Neuronal stem cell (in vitro differentiated cells): ENCODE measurements around the gene TCIRG1.

Source experiments
- DNase-seq: peaks from one replicate; pipeline ENCODE4 v3.0.0-alpha.2; 2013; ENCODE audit warnings: low spot score
- H2AFZ ChIP-seq: one replicate; pipeline ENCODE4 v1.6.1; 2013; ENCODE audit warnings: mild to moderate bottlenecking, low read length, inconsistent platforms
- H2AK5ac ChIP-seq: 2 replicates; pipeline ENCODE4 v1.6.1; 2013; ENCODE audit warnings: low read depth, mild to moderate bottlenecking, inconsistent platforms, low read length, moderate library complexity, mixed read lengths
- H2BK120ac ChIP-seq: 2 replicates; pipeline ENCODE4 v1.6.1; 2013; ENCODE audit warnings: low read depth, mild to moderate bottlenecking, inconsistent platforms, low read length, moderate library complexity, mixed read lengths
- H2BK12ac ChIP-seq: one replicate; pipeline ENCODE4 v1.6.1; 2013; ENCODE audit warnings: low read length, inconsistent platforms
- H2BK15ac ChIP-seq: 2 replicates; pipeline ENCODE4 v1.6.1; 2013; ENCODE audit warnings: mild to moderate bottlenecking, low read length, inconsistent platforms, mixed read lengths
- H2BK5ac ChIP-seq: one replicate; pipeline ENCODE4 v1.6.1; 2013; ENCODE audit warnings: inconsistent platforms, mild to moderate bottlenecking, low read length, moderate library complexity
- H3K14ac ChIP-seq: one replicate; pipeline ENCODE4 v1.6.1; 2013; ENCODE audit warnings: low read length, inconsistent platforms
- H3K18ac ChIP-seq: 2 replicates; pipeline ENCODE4 v1.6.1; 2013; ENCODE audit warnings: low read length, inconsistent platforms
- H3K23ac ChIP-seq: 2 replicates; pipeline ENCODE4 v1.6.1; 2013; ENCODE audit warnings: low read depth, mild to moderate bottlenecking, mixed read lengths, low read length, inconsistent platforms; ENCODE audit not compliant: poor library complexity
- H3K27ac ChIP-seq: replicated peaks from 3 replicates; pipeline ENCODE4 v1.5.1; 2013; ENCODE audit warnings: low read length, inconsistent platforms
- H3K27me3 ChIP-seq, 3 experiments: 2 replicates each; pipeline ENCODE4 v1.6.1; 2013; ENCODE audit warnings: low read length in 3 of 3, mild to moderate bottlenecking in 2 of 3, inconsistent platforms in 1 of 3, low read depth in 1 of 3, mixed read lengths in 1 of 3, moderate library complexity in 1 of 3; ENCODE audit not compliant: control insufficient read depth in 3 of 3, insufficient read depth in 3 of 3
- H3K36me3 ChIP-seq, 2 donors: replicated peaks in 1 of 2; 2 replicates each; pipeline ENCODE4 v1.6.1; 2013; ENCODE audit warnings: low read length in 2 of 2; ENCODE audit not compliant: control insufficient read depth in 2 of 2, insufficient read depth in 2 of 2
- H3K4ac ChIP-seq: 2 replicates; pipeline ENCODE4 v1.6.1; 2013; ENCODE audit warnings: inconsistent platforms, mild to moderate bottlenecking, low read length, moderate library complexity
- H3K4me1 ChIP-seq, 2 donors: 1 replicate in 1 of 2; 2 replicates in 1 of 2; pipeline ENCODE4 v1.6.1; 2013; ENCODE audit warnings: low read length in 2 of 2, low read depth in 1 of 2; ENCODE audit not compliant: control insufficient read depth in 2 of 2, insufficient read depth in 1 of 2
- H3K4me2 ChIP-seq: one replicate; pipeline ENCODE4 v1.6.1; 2013; ENCODE audit warnings: mild to moderate bottlenecking, low read length, inconsistent platforms; ENCODE audit not compliant: insufficient read depth, poor library complexity, severe bottlenecking
- H3K4me3 ChIP-seq, 2 donors: 2 replicates each; pipeline ENCODE4 v1.5.1; 2013; ENCODE audit warnings: low read length in 2 of 2, mild to moderate bottlenecking in 2 of 2, inconsistent platforms in 1 of 2, moderate library complexity in 1 of 2
- H3K79me1 ChIP-seq: one replicate; pipeline ENCODE4 v1.6.1; 2013; ENCODE audit warnings: low read depth, mild to moderate bottlenecking, inconsistent platforms, low read length, moderate library complexity
- H3K9ac ChIP-seq: one replicate; pipeline ENCODE4 v1.6.1; 2013; ENCODE audit warnings: mild to moderate bottlenecking, low read depth, low read length, inconsistent platforms; ENCODE audit not compliant: poor library complexity
- H3K9me3 ChIP-seq, 2 donors: replicated peaks in 1 of 2; 2 replicates each; pipeline versions ENCODE3 to v1.6.1; 2013; ENCODE audit warnings: low read length in 2 of 2, mild to moderate bottlenecking in 2 of 2, inconsistent platforms in 1 of 2, low read depth in 1 of 2, mixed read lengths in 1 of 2, moderate library complexity in 1 of 2; ENCODE audit not compliant: control insufficient read depth in 2 of 2, insufficient read depth in 1 of 2
- H4K8ac ChIP-seq: one replicate; pipeline ENCODE4 v1.6.1; 2013; ENCODE audit warnings: low read depth, mild to moderate bottlenecking, inconsistent platforms, low read length, moderate library complexity
- H4K91ac ChIP-seq: one replicate; pipeline ENCODE4 v1.6.1; 2013; ENCODE audit warnings: low read length, low read depth, mild to moderate bottlenecking, inconsistent platforms; ENCODE audit not compliant: poor library complexity
- WGBS, 2 donors: extraction: QIAGEN DNeasy Blood & Tissue Kit; methylation state at CpG; one replicate each; pipeline ENCODE4 v1.1.7; 2013; ENCODE audit warnings: missing lambda C conversion rate in 2 of 2, mixed read lengths in 1 of 2; ENCODE audit not compliant: insufficient read length in 2 of 2, insufficient replicate concordance in 1 of 2; ENCODE audit errors: extremely low coverage in 2 of 2; 5-methylcytosine and 5-hydroxymethylcytosine counted together

Gene TCIRG1

GRCh38 chr11:68051191-68052136 lies 12.6 kb downstream of the TCIRG1 start:
- Histone ChIP-seq H3K79me1 (peaks cover 2% of the 10 kb centered on the region), H2BK120ac (no peak overlapping the region), H3K27me3 (no peaks in the 10 kb centered on the region), H2AFZ (no peak overlapping the region), H3K9ac (no peak overlapping the region), H3K14ac (no peak overlapping the region), H3K4me3 (no peak overlapping the region), H4K91ac (no peak overlapping the region), H3K36me3 (no peaks in the 10 kb centered on the region), H3K4me1 (peaks cover 0 to 3% of the 10 kb centered on the region in 2 donors), H3K18ac (peak overlapping the region; percentile 5), H3K4me2 (no peak overlapping the region), H2BK5ac (no peak overlapping the region), H2BK15ac (no peak overlapping the region), H4K8ac (no peak overlapping the region), H3K4ac (no peak overlapping the region), H3K27ac (no peak overlapping the region), H3K23ac (no peak overlapping the region), H3K9me3 (peaks cover 0 to 2% of the 10 kb centered on the region in 2 donors), H2BK12ac (no peak overlapping the region), H2AK5ac (no peak overlapping the region)
- WGBS, 2 donors: no CpG with 5 or more reads among the region's 14 CpGs
- no peak for DNase-seq

- no peak overlapping the region for H3K27ac ChIP-seq
Observed at GRCh38 chr11:68052137-68052873, 13.5 kb downstream of the TCIRG1 start.

DNA sequence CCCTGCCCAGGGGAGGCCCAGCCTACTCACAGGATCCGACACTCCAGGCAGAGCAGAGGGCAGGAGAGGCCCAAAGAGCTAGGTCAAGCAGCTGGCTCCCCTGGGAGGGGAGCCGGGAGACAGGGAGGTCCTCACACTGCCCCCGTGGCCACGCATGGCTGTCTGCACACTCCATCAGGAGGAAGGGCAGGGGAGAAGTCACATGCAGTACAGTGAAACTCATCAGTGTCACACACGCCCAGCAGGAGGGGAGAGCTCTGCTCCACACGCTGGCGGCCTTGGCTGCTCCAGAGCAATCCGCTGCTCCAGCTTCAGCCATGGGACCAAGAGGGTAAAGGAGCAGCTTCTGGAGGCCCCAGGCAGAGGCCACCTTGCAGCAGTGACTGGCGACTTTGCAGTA lies 14.3 kb downstream of the TCIRG1 start:
- no peak overlapping the region for H2BK12ac ChIP-seq
- H3K18ac ChIP-seq: peak overlapping the region; percentile 11
- H2BK120ac ChIP-seq: no peak overlapping the region
- H3K9me3 ChIP-seq: peaks cover 0 to 2% of the 10 kb centered on the region in 2 donors
- no peak overlapping the region for H3K14ac ChIP-seq
- no peak overlapping the region for H3K4me3 ChIP-seq
- WGBS, 2 donors: no CpG with 5 or more reads among the region's 9 CpGs
- no peak for DNase-seq
- H3K79me1 ChIP-seq: peaks cover 2% of the 10 kb centered on the region
- no peak overlapping the region for H4K8ac ChIP-seq
- H3K4me1 ChIP-seq: peaks cover 0 to 3% of the 10 kb centered on the region in 2 donors
- H4K91ac ChIP-seq: no peak overlapping the region
- H3K27me3 ChIP-seq: no peaks in the 10 kb centered on the region
- H3K4me2 ChIP-seq: no peak overlapping the region
- no peak overlapping the region for H2AFZ ChIP-seq
- H2BK5ac ChIP-seq: no peak overlapping the region
- peaks cover 0 to 7% of the 10 kb centered on the region in 2 donors for H3K36me3 ChIP-seq
- H3K9ac ChIP-seq: no peak overlapping the region
- H2AK5ac ChIP-seq: no peak overlapping the region
- no peak overlapping the region for H3K4ac ChIP-seq
- H2BK15ac ChIP-seq: no peak overlapping the region
- no peak overlapping the region for H3K27ac ChIP-seq
- H3K23ac ChIP-seq: peak overlapping the region; percentile 69

More at GRCh38 chr11:68052137-68052873, 13.5 kb downstream of the TCIRG1 start:
- H3K4me2 ChIP-seq: no peak overlapping the region
- no peak overlapping the region for H3K4me3 ChIP-seq
- peak overlapping the region; percentile 56 for H2BK5ac ChIP-seq
- H3K9ac ChIP-seq: no peak overlapping the region
- no peak overlapping the region for H3K18ac ChIP-seq
- no peak overlapping the region for H2AK5ac ChIP-seq
- H3K14ac ChIP-seq: no peak overlapping the region
- H3K9me3 ChIP-seq: peaks cover 0 to 2% of the 10 kb centered on the region in 2 donors
- H3K36me3 ChIP-seq: no peaks in the 10 kb centered on the region
- no CpG with 5 or more reads among the region's 15 CpGs for WGBS, 2 donors
- H4K91ac ChIP-seq: no peak overlapping the region
- no peaks in the 10 kb centered on the region for H3K27me3 ChIP-seq
- peak overlapping the region; percentile 35 for H3K23ac ChIP-seq
- no peak overlapping the region for H2BK120ac ChIP-seq
- DNase-seq: no peak
- H3K4ac ChIP-seq: no peak overlapping the region
- no peak overlapping the region for H2AFZ ChIP-seq
- H4K8ac ChIP-seq: no peak overlapping the region
- H3K79me1 ChIP-seq: peaks cover 2% of the 10 kb centered on the region
- H2BK12ac ChIP-seq: no peak overlapping the region
- no peak overlapping the region for H2BK15ac ChIP-seq
- peaks cover 0 to 3% of the 10 kb centered on the region in 2 donors for H3K4me1 ChIP-seq
